ENCODE results near the gene TRDN.

GRCh38 chr6:123565529-123565928 lies 71.2 kb downstream of the TRDN start:
- TF ChIP-seq, protein P1, sequence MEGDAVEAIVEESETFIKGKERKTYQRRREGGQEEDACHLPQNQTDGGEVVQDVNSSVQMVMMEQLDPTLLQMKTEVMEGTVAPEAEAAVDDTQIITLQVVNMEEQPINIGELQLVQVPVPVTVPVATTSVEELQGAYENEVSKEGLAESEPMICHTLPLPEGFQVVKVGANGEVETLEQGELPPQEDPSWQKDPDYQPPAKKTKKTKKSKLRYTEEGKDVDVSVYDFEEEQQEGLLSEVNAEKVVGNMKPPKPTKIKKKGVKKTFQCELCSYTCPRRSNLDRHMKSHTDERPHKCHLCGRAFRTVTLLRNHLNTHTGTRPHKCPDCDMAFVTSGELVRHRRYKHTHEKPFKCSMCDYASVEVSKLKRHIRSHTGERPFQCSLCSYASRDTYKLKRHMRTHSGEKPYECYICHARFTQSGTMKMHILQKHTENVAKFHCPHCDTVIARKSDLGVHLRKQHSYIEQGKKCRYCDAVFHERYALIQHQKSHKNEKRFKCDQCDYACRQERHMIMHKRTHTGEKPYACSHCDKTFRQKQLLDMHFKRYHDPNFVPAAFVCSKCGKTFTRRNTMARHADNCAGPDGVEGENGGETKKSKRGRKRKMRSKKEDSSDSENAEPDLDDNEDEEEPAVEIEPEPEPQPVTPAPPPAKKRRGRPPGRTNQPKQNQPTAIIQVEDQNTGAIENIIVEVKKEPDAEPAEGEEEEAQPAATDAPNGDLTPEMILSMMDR (IDR thresholded peaks at IDR 0.05; ENCODE audit: low read length), result no peak
- TF ChIP-seq EZH2 (IDR thresholded peaks at IDR 0.05; ENCODE audit: borderline replicate concordance, low read length), result no peak
